Left colon (tissue), 2 donors: ENCODE measurements around the gene CHTF18. TPM values are rescaled to one million over a fixed set of nuclear protein-coding genes. Genes with fewer than 3 reads are reported as not detected.

Experiments
- ATAC-seq: fragments of 200-7000 bp; cut with Tn5 transposase; one replicate; pipeline ENCODE4 v1.9.1; 2020; ENCODE audit warnings: mild to moderate bottlenecking, moderate library complexity
- DNase-seq, 2 donors: peaks; one replicate each; pipeline ENCODE4 v3.0.0-alpha.2; 2020
- intact Hi-C, 2 donors: fragments of 100-400 bp; cut with DNase I in 1 of 2; cut with micrococcal nuclease in 1 of 2; formaldehyde crosslinking; loops; one replicate each; pipeline versions ENCODE4 v1.11.2 to v1.14.0; 2022; cut with DNase I, micrococcal nuclease
- total RNA-seq, 2 donors: library from RNA; stranded (reverse); fragmentation: NEBNext Ultra II Directional; extraction: Animal tissue kit (Norgen Biotek cat#: 25700); gene quantifications; one replicate each; pipeline ENCODE4 v1.2.1, GENCODE V29; 2021
- donor health status: DM: no; HTN: no; CAD: no.
- donor health status: DM: yes; HTN: yes; CAD: no.

Gene CHTF18
- total RNA-seq, 2 donors from 2014 or later = 9.5 to 20.3 TPM

GRCh38 chr16:799948-800833, 11.8 kb downstream of the CHTF18 start, which contains the start of gene GNG13:
Gene GNG13 (minus strand): TSS chr16:800734. CDS start chr16:799077, 1,657 bp downstream.
- DNase-seq (no peak), ATAC-seq (peak; percentile 15)
- intact Hi-C loops = no loop called here

- no peak for ATAC-seq
- no peak for DNase-seq
- intact Hi-C loops = no loop called here
These were observed 12.6 kb downstream of the CHTF18 start for GRCh38 chr16:800834-801511.

- ATAC-seq (no peak), DNase-seq (no peak)
- intact Hi-C loops = no loop called here
These were observed 13.4 kb downstream of the CHTF18 start for GRCh38 chr16:801584-802363.

GRCh38 chr16:802461-802860, 14.0 kb downstream of the CHTF18 start:
- ATAC-seq = no peak
- DNase-seq = no peak
- intact Hi-C loops = no loop called here

GRCh38 chr16:802914-803753, 14.7 kb downstream of the CHTF18 start:
- intact Hi-C loops = no loop called here
- ATAC-seq (no peak), DNase-seq (no peak)

GRCh38 chr16:803754-804080, 15.3 kb downstream of the CHTF18 start:
- intact Hi-C loops = no loop called here
- ATAC-seq (no peak), DNase-seq (no peak)

GRCh38 chr16:804193-805048, 16.0 kb downstream of the CHTF18 start:
- intact Hi-C loops = no loop called here
- no peak for DNase-seq
- ATAC-seq = no peak

- intact Hi-C loops = no loop called here
- ATAC-seq (no peak), DNase-seq (no peak)
These were observed 17.1 kb downstream of the CHTF18 start for GRCh38 chr16:805474-805873.

- intact Hi-C loops = no loop called here
- ATAC-seq (peak; percentile 97), DNase-seq (peak; percentile 94 to 96)
These were observed 19.1 kb downstream of the CHTF18 start for GRCh38 chr16:807347-808084.

- ATAC-seq = no peak
- DNase-seq = no peak
- intact Hi-C loops = no loop called here
These were observed 19.6 kb downstream of the CHTF18 start for GRCh38 chr16:808085-808386.

- intact Hi-C loops = loop anchor here (5.0 to 10.0 kb wide), 2 partner anchors 241 to 244 kb away; no protein-coding TSS in a partner anchor
- DNase-seq (peak in 1 of 2 donors; percentile 61), ATAC-seq (peak; percentile 74)
These were observed 24.9 kb downstream of the CHTF18 start for GRCh38 chr16:813204-813915.

- DNase-seq (no peak), ATAC-seq (no peak)
- intact Hi-C loops = loop anchor here (5.0 to 10.0 kb wide), 2 partner anchors 241 to 243 kb away; no protein-coding TSS in a partner anchor
These were observed 25.5 kb downstream of the CHTF18 start for GRCh38 chr16:813916-814412.

- DNase-seq = no peak
- ATAC-seq = no peak
- intact Hi-C loops = loop anchor here (5.0 to 10.0 kb wide), 2 partner anchors 240 to 242 kb away; no protein-coding TSS in a partner anchor
These were observed 26.6 kb downstream of the CHTF18 start for GRCh38 chr16:814974-815373.

GRCh38 chr16:815861-816260, 27.4 kb downstream of the CHTF18 start:
- DNase-seq (no peak), ATAC-seq (no peak)
- intact Hi-C loops = loop anchor here in 1 of 2 donors (10.0 kb wide), 1 partner anchor 239 kb away; no protein-coding TSS in a partner anchor

GRCh38 chr16:817001-817906, 28.8 kb downstream of the CHTF18 start:
- no peak for DNase-seq
- no peak for ATAC-seq
- intact Hi-C loops = loop anchor here in 1 of 2 donors (10.0 kb wide), 1 partner anchor 238 kb away; no protein-coding TSS in a partner anchor
